GM13977 (cell line): ENCODE measurements around the gene CD101.

Experiments used
- DNase-seq: peaks from one replicate; pipeline ENCODE4 v3.0.0; 2012; ENCODE audit warnings: low spot score
- CTCF ChIP-seq: IDR thresholded peaks from 2 replicates; pipeline ENCODE4 v1.5.1; 2012; ENCODE audit warnings: mild to moderate bottlenecking, control low read depth; ENCODE audit not compliant: insufficient read depth; ENCODE audit errors: extremely low read depth, missing control alignments
- in situ Hi-C: fragments of 300-500 bp; cut with MboI; formaldehyde crosslinking; loops from one replicate; pipeline ENCODE4 v1.12.0; 2022; ENCODE audit warnings: low sequenced_read_pairs, low pct_unique_long_range_greater_than_20kb, mixed read lengths, inconsistent platforms; ENCODE audit not compliant: unreplicated experiment

The CD101 gene

GRCh38 chr1:117032266-117032665, 30.7 kb downstream of the CD101 start:
- no peak for DNase-seq
- TF ChIP-seq CTCF, result no peak
- in situ Hi-C loops, result no loop called here

GRCh38 chr1:117032681-117033539, 31.4 kb downstream of the CD101 start:
- in situ Hi-C loops, result no loop called here
- TF ChIP-seq CTCF, result no peak

GRCh38 chr1:117033772-117034171, 32.2 kb downstream of the CD101 start:
- in situ Hi-C loops, result no loop called here
- no peak for DNase-seq
- TF ChIP-seq CTCF, result no peak

More at GRCh38 chr1:117032681-117033539, 31.4 kb downstream of the CD101 start:
- DNase-seq, result no peak

- in situ Hi-C loops, result no loop called here
- DNase-seq, result no peak
- no peak for TF ChIP-seq CTCF
These were observed 33.3 kb downstream of the CD101 start for GRCh38 chr1:117034791-117035290.

- DNase-seq, result no peak
- TF ChIP-seq CTCF, result no peak
- in situ Hi-C loops, result no loop called here
These were observed 34.5 kb downstream of the CD101 start for GRCh38 chr1:117036018-117036461.

- in situ Hi-C loops, result no loop called here
- DNase-seq, result no peak
These were observed 36.2 kb downstream of the CD101 start for GRCh38 chr1:117037802-117038201.

More at GRCh38 chr1:117037802-117038201, 36.2 kb downstream of the CD101 start:
- TF ChIP-seq CTCF, result no peak
